SK-N-SH treated with all-trans-retinoic acid at 6 μM for 48 hours (cell line): ENCODE data around the gene PITRM1.

Source experiments
- ATAC-seq: fragments of 200-7000 bp; cut with Tn5 transposase; 3 replicates; pipeline ENCODE4 v1.9.1; 2020; ENCODE audit warnings: mild to moderate bottlenecking, moderate library complexity
- ARNTL ChIP-seq: fragments of 450-650 bp; formaldehyde crosslinking; IDR thresholded peaks from 2 replicates; pipeline ENCODE4 v1.5.0; 2020; ENCODE audit warnings: low read depth, mild to moderate bottlenecking, moderate library complexity, borderline replicate concordance
- BACH2 ChIP-seq: fragments of 250-450 bp; sonication (Bioruptor Pico); IDR thresholded peaks from 2 replicates; pipeline ENCODE4 v1.9.0; 2021; ENCODE audit warnings: mild to moderate bottlenecking, borderline replicate concordance
- CREB5 ChIP-seq: fragments of 250-450 bp; sonication (Bioruptor Pico); IDR thresholded peaks from 2 replicates; pipeline ENCODE4 v1.5.1; 2020; ENCODE audit warnings: low read depth, mild to moderate bottlenecking, moderate library complexity
- CSDC2 ChIP-seq: fragments of 250-450 bp; sonication (Bioruptor Pico); IDR thresholded peaks from 2 replicates; pipeline ENCODE4 v1.5.0; 2020; ENCODE audit warnings: mild to moderate bottlenecking, moderate library complexity
- ESRRG ChIP-seq: fragments of 250-450 bp; sonication (Bioruptor Pico); IDR thresholded peaks from 2 replicates; pipeline ENCODE4 v1.6.1; 2021; ENCODE audit warnings: mild to moderate bottlenecking
- GLIS3 ChIP-seq: fragments of 250-450 bp; sonication (Bioruptor Pico); IDR thresholded peaks from 2 replicates; pipeline ENCODE4 v1.5.0; 2020; ENCODE audit warnings: mild to moderate bottlenecking, moderate library complexity
- ISL1 ChIP-seq: fragments of 250-450 bp; sonication (Bioruptor Pico); IDR thresholded peaks from 2 replicates; pipeline ENCODE4 v2.1.2; 2022; ENCODE audit warnings: mild to moderate bottlenecking, moderate library complexity
- PATZ1 ChIP-seq: fragments of 250-450 bp; sonication (Bioruptor Pico); IDR thresholded peaks from 2 replicates; pipeline ENCODE4 v1.8.0; 2020; ENCODE audit warnings: mild to moderate bottlenecking, moderate library complexity, borderline replicate concordance
- POU6F1 ChIP-seq: fragments of 250-450 bp; sonication (Bioruptor Pico); IDR thresholded peaks from 2 replicates; pipeline ENCODE4 v1.8.0; 2021; ENCODE audit warnings: low read depth, mild to moderate bottlenecking, moderate library complexity, borderline replicate concordance
- PPARA ChIP-seq: fragments of 250-450 bp; sonication (Bioruptor Pico); IDR thresholded peaks from 2 replicates; pipeline ENCODE4 v1.5.0; 2020; ENCODE audit warnings: mild to moderate bottlenecking, borderline replicate concordance
- RARB ChIP-seq: fragments of 250-450 bp; sonication (Bioruptor Pico); IDR thresholded peaks from 2 replicates; pipeline ENCODE4 v1.8.0; 2021; ENCODE audit warnings: mild to moderate bottlenecking, moderate library complexity
- TCF4 ChIP-seq: fragments of 250-450 bp; sonication (Bioruptor Pico); IDR thresholded peaks from 2 replicates; pipeline ENCODE4 v1.8.0; 2021; ENCODE audit warnings: mild to moderate bottlenecking, moderate library complexity, borderline replicate concordance
- TOX ChIP-seq: fragments of 250-450 bp; sonication (Bioruptor Pico); IDR thresholded peaks from 2 replicates; pipeline ENCODE4 v1.8.0; 2021; ENCODE audit warnings: mild to moderate bottlenecking, moderate library complexity, borderline replicate concordance
- TSHZ2 ChIP-seq: fragments of 250-450 bp; sonication (Bioruptor Pico); IDR thresholded peaks from 2 replicates; pipeline ENCODE4 v1.5.0; 2020; ENCODE audit warnings: mild to moderate bottlenecking, moderate library complexity
- ZC3H10 ChIP-seq: fragments of 250-450 bp; sonication (Bioruptor Pico); IDR thresholded peaks from 2 replicates; pipeline ENCODE4 v1.5.1; 2021; ENCODE audit warnings: mild to moderate bottlenecking, moderate library complexity
- ZFP3 ChIP-seq: fragments of 250-450 bp; sonication (Bioruptor Pico); IDR thresholded peaks from 2 replicates; pipeline ENCODE4 v1.5.0; 2020; ENCODE audit warnings: mild to moderate bottlenecking, moderate library complexity
- ZFP30 ChIP-seq: fragments of 450-650 bp; formaldehyde crosslinking; IDR thresholded peaks from 2 replicates; pipeline ENCODE4 v1.5.0; 2022; ENCODE audit warnings: mild to moderate bottlenecking, moderate library complexity
- ZNF565 ChIP-seq: fragments of 450-650 bp; formaldehyde crosslinking; conservative IDR thresholded peaks from 2 replicates; pipeline ENCODE4 v1.5.0; 2020; ENCODE audit warnings: low read depth, mild to moderate bottlenecking, moderate library complexity
- ZNF70 ChIP-seq: fragments of 450-650 bp; formaldehyde crosslinking; IDR thresholded peaks from 2 replicates; pipeline ENCODE4 v1.5.0; 2020; ENCODE audit warnings: mild to moderate bottlenecking, moderate library complexity
- ZNF8 ChIP-seq: fragments of 450-650 bp; formaldehyde crosslinking; IDR thresholded peaks from 2 replicates; pipeline ENCODE4 v1.5.0; 2020; ENCODE audit warnings: mild to moderate bottlenecking, moderate library complexity

Gene PITRM1

GRCh38 chr10:3140280-3140679 is 32.3 kb downstream of the PITRM1 start:
- no peak for TF ChIP-seq CREB5 (CRISPR knock-in tag)
- no peak for TF ChIP-seq PPARA
- no peak for TF ChIP-seq ZFP3 (CRISPR knock-in tag)
- TF ChIP-seq, all 23 proteins: peak for 0

GRCh38 chr10:3139216-3139910 is 33.2 kb downstream of the PITRM1 start:
- no peak for TF ChIP-seq ZNF565 (CRISPR knock-in tag)
- TF ChIP-seq RARB, result no peak
- TF ChIP-seq PATZ1 (CRISPR knock-in tag), result no peak
- TF ChIP-seq ZNF70, result no peak
- TF ChIP-seq TOX (CRISPR knock-in tag), result no peak
- no peak for TF ChIP-seq ZFP3 (CRISPR knock-in tag)
- no peak for TF ChIP-seq ZFP30 (CRISPR knock-in tag)
- TF ChIP-seq, all 23 proteins: peak for 0
- no peak for ATAC-seq

More at GRCh38 chr10:3140280-3140679, 32.3 kb downstream of the PITRM1 start:
- no peak for ATAC-seq

- ATAC-seq, result no peak
- TF ChIP-seq RARB, result no peak
- TF ChIP-seq TOX (CRISPR knock-in tag), result no peak
- no peak for TF ChIP-seq BACH2 (CRISPR knock-in tag)
- TF ChIP-seq TCF4 (CRISPR knock-in tag), result no peak
- TF ChIP-seq ZNF565 (CRISPR knock-in tag), result no peak
- no peak for TF ChIP-seq ARNTL
- no peak for TF ChIP-seq CREB5 (CRISPR knock-in tag)
These were observed 34.4 kb downstream of the PITRM1 start for GRCh38 chr10:3137958-3138726.

GRCh38 chr10:3136763-3137611 is 35.6 kb downstream of the PITRM1 start:
- ATAC-seq, result no peak
- TF ChIP-seq PATZ1 (CRISPR knock-in tag), result no peak
- TF ChIP-seq GLIS3 (CRISPR knock-in tag), result no peak
- no peak for TF ChIP-seq TSHZ2
- no peak for TF ChIP-seq ZNF8
- no peak for TF ChIP-seq POU6F1 (CRISPR knock-in tag)
- TF ChIP-seq ESRRG (CRISPR knock-in tag), result no peak
- TF ChIP-seq ZNF70, result no peak
- no peak for TF ChIP-seq TOX (CRISPR knock-in tag)
- no peak for TF ChIP-seq ZFP3 (CRISPR knock-in tag)
- TF ChIP-seq PPARA, result no peak
- no peak for TF ChIP-seq CSDC2
- no peak for TF ChIP-seq ZFP30 (CRISPR knock-in tag)
- no peak for TF ChIP-seq ZC3H10 (CRISPR knock-in tag)
- no peak for TF ChIP-seq ISL1 (CRISPR knock-in tag)
- TF ChIP-seq ZNF565 (CRISPR knock-in tag), result no peak
- TF ChIP-seq RARB, result no peak
- no peak for TF ChIP-seq ARNTL
